Calu3 (cell line): Measurements from ENCODE around the gene ADAMTS5. TPM values are rescaled to one million over a fixed set of nuclear protein-coding genes. Genes with fewer than 3 reads are reported as not detected.

ENCODE experiments used
- BruUV-seq: library from RNA; stranded (reverse); fragments of 400-500 nt; replicated peaks from 2 replicates; lab custom pipeline; 2021; lab: Mats Ljungman, UMichigan
- CTCF ChIA-PET: fragments of 300-600 bp; sonication (Branson Sonifier 250); formaldehyde crosslinking; loops from one replicate; lab custom pipeline; 2022; ENCODE audit warnings: antibody characterized with exemption; lab: Charles Lee
- DNase-seq: peaks from one replicate; pipeline ENCODE4 v3.0.0; 2022
- H3K27ac Mint-ChIP-seq: one replicate; pipeline ENCODE4 v1.8.0; 2022; ENCODE audit warnings: mixed read lengths; ENCODE audit not compliant: unreplicated experiment
- H3K27me3 Mint-ChIP-seq: one replicate; pipeline ENCODE4 v1.8.0; 2022; ENCODE audit warnings: mixed read lengths; ENCODE audit not compliant: unreplicated experiment
- H3K36me3 Mint-ChIP-seq: one replicate; pipeline ENCODE4 v1.8.0; 2022; ENCODE audit warnings: mild to moderate bottlenecking, moderate library complexity, mixed read lengths; ENCODE audit not compliant: insufficient read depth, unreplicated experiment
- H3K4me1 Mint-ChIP-seq: one replicate; pipeline ENCODE4 v1.8.0; 2022; ENCODE audit warnings: mild to moderate bottlenecking, low read depth, mixed read lengths; ENCODE audit not compliant: unreplicated experiment
- H3K4me3 Mint-ChIP-seq: one replicate; pipeline ENCODE4 v1.8.0; 2022; ENCODE audit warnings: mild to moderate bottlenecking, low read depth, moderate library complexity, mixed read lengths; ENCODE audit not compliant: unreplicated experiment
- H3K9me3 Mint-ChIP-seq: one replicate; pipeline ENCODE4 v1.8.0; 2022; ENCODE audit warnings: low read depth, mixed read lengths; ENCODE audit not compliant: unreplicated experiment
- intact Hi-C: fragments of 100-400 bp; cut with micrococcal nuclease; formaldehyde crosslinking; loops from one replicate; pipeline ENCODE4 v1.10.0; 2022; ENCODE audit not compliant: unreplicated experiment
- total RNA-seq: library from RNA; stranded (reverse); gene quantifications from 2 replicates; pipeline ENCODE4 v1.2.3, GENCODE V29; 2022
- TF ChIP-seq, protein P1 (sequence below): fragments of 200-600 bp; IDR thresholded peaks from one replicate; pipeline ENCODE4 v1.8.0; 2022; ENCODE audit warnings: antibody characterized with exemption; ENCODE audit not compliant: unreplicated experiment

ADAMTS5 gene
- total RNA-seq, 1 experiment from 2014 or later = not detected

DNA sequence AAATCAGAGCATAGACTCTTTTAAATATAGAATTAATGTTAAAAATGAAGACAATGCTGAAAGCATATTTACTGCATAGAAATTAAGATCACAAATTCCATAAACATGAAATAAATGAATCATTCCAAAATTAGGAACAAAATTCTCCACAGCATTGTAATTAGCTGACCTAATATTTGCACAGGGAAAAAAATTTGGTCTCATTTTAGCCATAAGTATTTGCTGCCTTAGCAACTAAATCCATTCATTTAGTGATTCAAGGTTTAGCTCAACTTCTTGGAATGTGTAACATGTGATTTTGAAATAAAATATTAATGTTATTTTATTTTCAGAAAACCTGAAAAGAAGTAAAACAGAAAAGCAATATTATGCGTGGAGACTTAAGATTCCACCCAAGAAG is 25.5 kb downstream of the ADAMTS5 start:
- Mint-ChIP-seq H3K9me3 (peaks cover 3% of the 10 kb centered on the region), H3K27ac (no peak overlapping the region), H3K27me3 (peaks cover 7% of the 10 kb centered on the region), H3K4me3 (no peak overlapping the region), H3K4me1 (peaks cover 12% of the 10 kb centered on the region), H3K36me3 (no peaks in the 10 kb centered on the region)
- TF ChIP-seq, protein P1, sequence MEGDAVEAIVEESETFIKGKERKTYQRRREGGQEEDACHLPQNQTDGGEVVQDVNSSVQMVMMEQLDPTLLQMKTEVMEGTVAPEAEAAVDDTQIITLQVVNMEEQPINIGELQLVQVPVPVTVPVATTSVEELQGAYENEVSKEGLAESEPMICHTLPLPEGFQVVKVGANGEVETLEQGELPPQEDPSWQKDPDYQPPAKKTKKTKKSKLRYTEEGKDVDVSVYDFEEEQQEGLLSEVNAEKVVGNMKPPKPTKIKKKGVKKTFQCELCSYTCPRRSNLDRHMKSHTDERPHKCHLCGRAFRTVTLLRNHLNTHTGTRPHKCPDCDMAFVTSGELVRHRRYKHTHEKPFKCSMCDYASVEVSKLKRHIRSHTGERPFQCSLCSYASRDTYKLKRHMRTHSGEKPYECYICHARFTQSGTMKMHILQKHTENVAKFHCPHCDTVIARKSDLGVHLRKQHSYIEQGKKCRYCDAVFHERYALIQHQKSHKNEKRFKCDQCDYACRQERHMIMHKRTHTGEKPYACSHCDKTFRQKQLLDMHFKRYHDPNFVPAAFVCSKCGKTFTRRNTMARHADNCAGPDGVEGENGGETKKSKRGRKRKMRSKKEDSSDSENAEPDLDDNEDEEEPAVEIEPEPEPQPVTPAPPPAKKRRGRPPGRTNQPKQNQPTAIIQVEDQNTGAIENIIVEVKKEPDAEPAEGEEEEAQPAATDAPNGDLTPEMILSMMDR = no peak
- no peak for DNase-seq
- no TSS peak for BruUV-seq
- CTCF ChIA-PET = no interaction called here
- intact Hi-C loops = no loop called here

DNA sequence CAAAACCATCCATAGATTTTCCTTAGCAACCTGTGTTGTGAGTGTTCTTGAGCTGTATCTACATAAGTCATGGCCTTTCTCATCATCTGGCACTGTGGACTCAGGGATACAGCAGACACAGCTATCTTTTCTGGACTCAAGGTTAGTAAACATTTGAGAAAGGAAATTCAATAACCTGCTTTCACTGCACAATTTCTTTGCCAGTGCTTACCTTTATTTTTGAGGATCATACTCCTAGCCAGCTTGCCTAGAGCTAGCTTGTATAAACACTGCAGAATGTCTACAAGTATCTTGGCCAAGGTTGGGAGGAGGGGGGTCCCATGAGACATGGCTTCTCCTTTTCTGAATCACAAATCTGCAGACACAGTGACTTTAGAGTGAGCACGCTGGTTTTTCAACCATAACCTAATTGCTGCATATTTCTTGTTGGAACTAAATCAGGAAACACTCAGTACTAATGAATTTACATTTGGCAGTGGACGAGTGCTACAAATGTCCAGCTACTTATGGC is 27.2 kb downstream of the ADAMTS5 start:
- Mint-ChIP-seq H3K27ac (no peak overlapping the region), H3K27me3 (no peaks in the 10 kb centered on the region), H3K9me3 (peaks cover 3% of the 10 kb centered on the region), H3K36me3 (no peaks in the 10 kb centered on the region), H3K4me1 (peaks cover 8% of the 10 kb centered on the region), H3K4me3 (no peak overlapping the region)
- no peak for DNase-seq
- CTCF ChIA-PET = no interaction called here
- TF ChIP-seq, protein P1 = no peak
- intact Hi-C loops = no loop called here
- BruUV-seq = no TSS peak

DNA sequence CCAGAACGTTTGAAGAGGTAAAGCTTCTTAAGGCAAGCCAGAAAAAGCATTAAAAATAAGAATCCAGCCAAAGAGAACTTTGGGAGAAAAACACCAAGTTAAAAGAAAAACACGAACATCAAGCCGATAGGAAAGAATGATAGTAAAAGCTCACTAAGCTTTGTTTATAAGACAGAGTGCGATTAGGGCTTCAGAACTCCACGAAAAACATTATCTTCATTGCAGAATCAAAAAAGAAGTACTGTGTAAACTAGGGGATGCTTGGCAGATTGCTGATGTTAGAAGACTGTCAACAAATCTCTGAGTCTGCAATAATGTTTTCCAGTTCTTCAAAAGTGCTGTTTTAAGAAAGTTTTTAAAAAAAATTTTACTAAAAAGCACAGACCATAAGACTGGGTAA is 30.2 kb downstream of the ADAMTS5 start:
- CTCF ChIA-PET = interaction anchor here (1.0 kb wide), 1 partner anchor 657 kb away, joined by 3 read pairs; no protein-coding TSS in a partner anchor
- H3K4me1 Mint-ChIP-seq = peaks cover 8% of the 10 kb centered on the region
- intact Hi-C loops = no loop called here
- no peak overlapping the region for H3K27ac Mint-ChIP-seq
- TF ChIP-seq, protein P1 = no peak
- no TSS peak for BruUV-seq
- H3K27me3 Mint-ChIP-seq = no peaks in the 10 kb centered on the region
- H3K9me3 Mint-ChIP-seq = peaks cover 3% of the 10 kb centered on the region
- DNase-seq = no peak
- no peak overlapping the region for H3K4me3 Mint-ChIP-seq
- no peaks in the 10 kb centered on the region for H3K36me3 Mint-ChIP-seq

DNA sequence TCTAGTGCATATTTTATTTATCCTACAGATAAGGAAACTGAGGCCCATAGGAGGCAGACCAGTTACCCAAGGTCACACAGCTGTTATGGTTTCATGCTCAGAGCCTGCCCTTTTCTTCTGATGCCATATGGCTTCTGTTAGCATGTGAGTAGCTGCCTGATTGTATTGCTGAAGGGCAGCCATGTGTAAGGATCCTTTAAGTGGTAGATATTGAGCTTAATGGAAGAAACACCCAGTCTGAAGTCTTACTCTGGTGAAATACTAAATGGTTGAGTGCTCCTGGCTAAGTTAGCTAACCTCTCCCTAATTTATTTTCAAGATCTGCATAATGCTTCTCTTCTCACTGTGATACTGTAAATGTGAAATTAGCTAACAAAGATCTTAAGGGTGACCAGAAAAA is 30.9 kb downstream of the ADAMTS5 start:
- BruUV-seq = no TSS peak
- Mint-ChIP-seq H3K36me3 (no peaks in the 10 kb centered on the region), H3K4me3 (no peak overlapping the region), H3K27ac (no peak overlapping the region), H3K4me1 (peaks cover 8% of the 10 kb centered on the region), H3K9me3 (peaks cover 3% of the 10 kb centered on the region), H3K27me3 (no peaks in the 10 kb centered on the region)
- TF ChIP-seq, protein P1 = no peak
- intact Hi-C loops = no loop called here
- CTCF ChIA-PET = no interaction called here
- no peak for DNase-seq
